ENCODE data around the gene ECE2.

ECE2 gene

DNA sequence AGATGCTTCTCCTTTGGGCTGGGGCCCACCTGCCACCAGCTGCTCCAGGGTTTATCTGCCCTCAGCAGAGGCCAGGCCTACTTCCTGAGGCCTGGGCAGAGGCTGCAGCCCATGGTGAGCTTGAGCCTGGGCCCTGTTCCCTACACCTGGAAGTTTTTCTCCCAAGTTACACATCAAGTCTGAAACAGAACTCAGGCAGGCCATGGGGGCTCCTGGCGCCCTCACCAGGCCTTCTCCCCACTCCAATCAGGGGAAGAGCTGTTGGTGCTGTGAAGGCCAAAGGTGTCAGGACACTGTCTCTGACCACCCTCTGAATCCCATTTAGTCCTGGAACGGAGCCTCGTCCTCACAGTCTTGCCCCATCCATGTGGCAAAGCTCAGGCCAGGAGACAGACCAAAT lies 39.2 kb upstream of the ECE2 start:
- Mint-ChIP-seq H3K9me3 (no peaks in the 10 kb centered on the region), H3K36me3 (ENCODE audit: low read depth) (no peaks in the 10 kb centered on the region), H3K27ac (no peak overlapping the region), H3K4me1 (ENCODE audit: low read depth) (peaks cover 5% of the 10 kb centered on the region), H3K4me3 (no peak overlapping the region), H3K27me3 (peaks cover 13% of the 10 kb centered on the region)

- Mint-ChIP-seq H3K9me3 (no peaks in the 10 kb centered on the region), H3K36me3 (ENCODE audit: low read depth) (no peaks in the 10 kb centered on the region), H3K4me3 (no peak overlapping the region), H3K4me1 (ENCODE audit: low read depth) (peaks cover 4% of the 10 kb centered on the region), H3K27ac (no peak overlapping the region), H3K27me3 (peaks cover 7% of the 10 kb centered on the region)
These were observed 38.6 kb upstream of the ECE2 start for GRCh38 chr3:184237211-184237610.

- Mint-ChIP-seq H3K27me3 (peaks cover 3% of the 10 kb centered on the region), H3K9me3 (no peaks in the 10 kb centered on the region), H3K4me1 (ENCODE audit: low read depth) (peaks cover 4% of the 10 kb centered on the region), H3K36me3 (ENCODE audit: low read depth) (peaks cover 3% of the 10 kb centered on the region), H3K27ac (no peak overlapping the region), H3K4me3 (no peak overlapping the region)
These were observed 38.0 kb upstream of the ECE2 start for GRCh38 chr3:184237807-184238206.

GRCh38 chr3:184238246-184238818 lies 37.5 kb upstream of the ECE2 start:
- Mint-ChIP-seq H3K9me3 (no peaks in the 10 kb centered on the region), H3K4me1 (ENCODE audit: low read depth) (peaks cover 4% of the 10 kb centered on the region), H3K36me3 (ENCODE audit: low read depth) (peaks cover 7% of the 10 kb centered on the region), H3K27ac (no peak overlapping the region), H3K27me3 (no peaks in the 10 kb centered on the region), H3K4me3 (no peak overlapping the region)

- H3K4me3 Mint-ChIP-seq = no peak overlapping the region
- H3K27ac Mint-ChIP-seq = no peak overlapping the region
- peaks cover 14% of the 10 kb centered on the region for H3K36me3 Mint-ChIP-seq (ENCODE audit: low read depth)
- H3K27me3 Mint-ChIP-seq = no peaks in the 10 kb centered on the region
- no peaks in the 10 kb centered on the region for H3K9me3 Mint-ChIP-seq
- H3K4me1 Mint-ChIP-seq (ENCODE audit: low read depth) = peaks cover 4% of the 10 kb centered on the region
These were observed 36.6 kb upstream of the ECE2 start for GRCh38 chr3:184239221-184239620.

DNA sequence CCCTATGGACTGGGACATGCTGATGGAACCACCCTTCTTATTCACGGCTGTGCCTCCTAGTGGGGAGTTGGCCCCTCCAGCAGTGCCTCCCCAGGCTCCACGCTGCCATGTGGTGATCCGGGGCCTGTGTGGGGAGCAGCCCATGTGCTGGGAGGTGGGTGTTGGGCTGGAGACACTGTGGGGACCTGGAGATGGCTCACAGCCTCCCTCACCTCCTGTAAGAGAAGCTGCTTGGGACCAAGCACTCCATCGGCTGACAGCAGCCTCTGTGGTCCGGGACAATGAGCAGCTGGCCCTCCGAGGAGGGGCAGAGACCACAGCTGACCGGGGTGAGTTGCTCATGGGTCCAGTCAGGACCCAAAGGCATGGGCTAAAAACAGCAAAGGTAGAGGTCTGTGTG lies 36.1 kb upstream of the ECE2 start:
- Mint-ChIP-seq H3K4me1 (ENCODE audit: low read depth) (peaks cover 4% of the 10 kb centered on the region), H3K27ac (no peak overlapping the region), H3K27me3 (no peaks in the 10 kb centered on the region), H3K36me3 (ENCODE audit: low read depth) (peaks cover 19% of the 10 kb centered on the region), H3K4me3 (no peak overlapping the region), H3K9me3 (no peaks in the 10 kb centered on the region)

DNA sequence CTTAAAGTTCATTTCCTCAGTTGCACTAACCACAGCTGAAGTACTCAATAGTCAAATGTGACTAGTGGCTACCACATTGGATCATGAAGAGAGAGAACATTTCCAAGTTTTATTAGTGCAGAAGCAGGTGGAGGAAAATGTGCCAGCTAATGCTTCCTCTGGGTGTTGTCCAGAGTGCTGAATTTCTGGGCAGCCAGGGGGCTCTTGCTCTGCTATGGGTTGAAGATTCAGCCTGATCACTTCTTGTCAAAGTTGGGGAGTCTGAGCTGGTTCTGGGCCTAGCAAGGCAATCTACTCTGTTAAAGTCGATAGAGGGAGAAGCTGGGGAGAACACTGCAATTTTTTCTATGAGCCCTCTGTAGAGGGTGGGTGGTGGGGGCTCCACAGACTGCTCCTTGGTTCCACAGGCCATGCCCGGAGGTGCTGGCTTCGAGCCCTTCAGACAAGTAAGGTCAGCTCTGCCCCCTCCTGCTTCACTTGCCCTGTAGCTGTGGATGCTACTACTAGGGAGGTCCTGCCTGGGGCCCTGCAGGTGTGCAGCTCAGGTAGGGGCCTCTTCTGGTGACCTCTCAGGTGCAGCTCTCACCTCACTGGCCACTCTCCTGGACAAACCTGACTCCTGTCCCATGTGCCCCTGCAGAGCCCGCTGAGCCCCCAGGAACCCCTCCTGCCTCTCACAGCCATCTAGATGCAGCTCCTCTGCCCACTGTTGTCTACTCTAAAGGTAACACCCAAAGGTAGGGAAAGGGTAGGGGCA lies 35.3 kb upstream of the ECE2 start:
- no peak overlapping the region for H3K27ac Mint-ChIP-seq
- peaks cover 4% of the 10 kb centered on the region for H3K4me1 Mint-ChIP-seq (ENCODE audit: low read depth)
- H3K36me3 Mint-ChIP-seq (ENCODE audit: low read depth) = peaks cover 25% of the 10 kb centered on the region
- H3K4me3 Mint-ChIP-seq = no peak overlapping the region
- no peaks in the 10 kb centered on the region for H3K27me3 Mint-ChIP-seq
- no peaks in the 10 kb centered on the region for H3K9me3 Mint-ChIP-seq

DNA sequence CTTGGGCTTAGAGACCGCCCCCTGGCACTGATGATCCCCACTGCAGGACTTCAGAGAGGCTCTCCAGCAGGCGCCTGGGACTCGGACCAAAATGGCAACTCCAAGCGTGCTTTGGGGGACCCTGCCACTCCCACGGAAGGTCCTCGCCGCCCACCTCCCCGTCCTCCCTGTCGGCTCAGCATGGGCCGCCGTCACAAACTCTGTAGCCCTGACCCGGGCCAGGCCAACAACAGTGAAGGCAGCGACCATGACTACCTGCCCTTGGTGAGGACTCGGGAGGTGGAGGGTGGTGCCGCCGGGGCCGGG lies 34.7 kb upstream of the ECE2 start:
- H3K9me3 Mint-ChIP-seq = no peaks in the 10 kb centered on the region

GRCh38 chr3:184241447-184242296 lies 34.1 kb upstream of the ECE2 start:
- peaks cover 35% of the 10 kb centered on the region for H3K36me3 Mint-ChIP-seq (ENCODE audit: low read depth)
- no peaks in the 10 kb centered on the region for H3K27me3 Mint-ChIP-seq
- H3K4me3 Mint-ChIP-seq = no peak overlapping the region
- no peak overlapping the region for H3K27ac Mint-ChIP-seq
- H3K4me1 Mint-ChIP-seq (ENCODE audit: low read depth) = peaks cover 4% of the 10 kb centered on the region
- no peaks in the 10 kb centered on the region for H3K9me3 Mint-ChIP-seq

More for the DNA sequence above, 34.7 kb upstream of the ECE2 start:
- H3K27ac Mint-ChIP-seq = no peak overlapping the region
- no peak overlapping the region for H3K4me3 Mint-ChIP-seq
- H3K4me1 Mint-ChIP-seq (ENCODE audit: low read depth) = peaks cover 4% of the 10 kb centered on the region
- H3K36me3 Mint-ChIP-seq (ENCODE audit: low read depth) = peaks cover 30% of the 10 kb centered on the region
- H3K27me3 Mint-ChIP-seq = no peaks in the 10 kb centered on the region

- no peaks in the 10 kb centered on the region for H3K9me3 Mint-ChIP-seq
- H3K27ac Mint-ChIP-seq = no peak overlapping the region
- peaks cover 35% of the 10 kb centered on the region for H3K36me3 Mint-ChIP-seq (ENCODE audit: low read depth)
- H3K27me3 Mint-ChIP-seq = no peaks in the 10 kb centered on the region
- H3K4me1 Mint-ChIP-seq (ENCODE audit: low read depth) = peaks cover 4% of the 10 kb centered on the region
- H3K4me3 Mint-ChIP-seq = no peak overlapping the region
These were observed 33.5 kb upstream of the ECE2 start for GRCh38 chr3:184242297-184242685.

GRCh38 chr3:184248454-184249411 lies 27.1 kb upstream of the ECE2 start, which contains the start of gene ALG3:
TSS of gene ALG3 (minus strand) at chr3:184248962. CDS start at chr3:184248940, 22 bp downstream.
- Mint-ChIP-seq H3K27ac (peak within 1 kb of the TSS; percentile 97), H3K36me3 (ENCODE audit: low read depth) (peaks cover 24% of the 10 kb centered on the region), H3K27me3 (no peaks in the 10 kb centered on the region), H3K4me1 (ENCODE audit: low read depth) (peaks cover 12% of the 10 kb centered on the region), H3K9me3 (no peaks in the 10 kb centered on the region), H3K4me3 (peak within 1 kb of the TSS; percentile 87)

DNA sequence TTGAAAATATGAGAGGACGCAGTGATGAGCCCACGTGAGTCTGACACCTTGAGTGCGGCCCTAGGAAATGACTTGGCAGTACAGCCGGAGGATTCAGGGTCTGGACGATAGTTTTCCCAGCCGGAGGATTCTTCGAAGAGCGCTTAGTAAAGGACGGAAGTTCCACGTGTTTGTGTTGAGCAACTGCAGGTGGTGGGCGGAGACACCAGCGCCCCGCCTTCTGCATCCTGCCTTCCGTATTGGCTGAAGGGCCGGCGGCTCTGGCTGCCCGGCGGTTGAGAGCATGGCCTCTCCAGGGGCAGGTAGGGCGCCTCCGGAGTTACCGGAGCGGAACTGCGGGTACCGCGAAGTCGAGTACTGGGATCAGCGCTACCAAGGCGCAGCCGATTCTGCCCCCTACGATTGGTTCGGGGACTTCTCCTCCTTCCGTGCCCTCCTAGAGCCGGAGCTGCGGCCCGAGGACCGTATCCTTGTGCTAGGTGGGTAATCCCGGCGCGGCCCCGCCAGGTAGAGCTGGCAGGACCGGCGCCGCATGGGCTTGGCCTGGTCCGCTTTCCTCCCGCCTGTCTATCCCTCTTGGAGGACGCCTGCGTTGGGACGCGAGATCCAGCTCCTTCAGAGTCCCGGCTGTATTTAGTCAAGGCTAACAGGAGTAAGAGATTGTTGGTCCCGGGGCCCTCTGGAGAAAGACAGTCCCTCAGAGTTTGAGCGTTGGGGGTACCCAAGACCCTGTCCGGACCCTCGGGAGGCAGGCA lies 26.2 kb upstream of the ECE2 start, which contains the start of gene EEF1AKMT4:
Gene EEF1AKMT4, plus strand, starts transcription at position 261 of the 755 bp plus-strand sequence. Its CDS starts 23 bp downstream, at position 284.
- Mint-ChIP-seq H3K4me1 (ENCODE audit: low read depth) (peaks cover 12% of the 10 kb centered on the region), H3K36me3 (ENCODE audit: low read depth) (peaks cover 17% of the 10 kb centered on the region), H3K4me3 (peak within 1 kb of the TSS; percentile 87)

DNA sequence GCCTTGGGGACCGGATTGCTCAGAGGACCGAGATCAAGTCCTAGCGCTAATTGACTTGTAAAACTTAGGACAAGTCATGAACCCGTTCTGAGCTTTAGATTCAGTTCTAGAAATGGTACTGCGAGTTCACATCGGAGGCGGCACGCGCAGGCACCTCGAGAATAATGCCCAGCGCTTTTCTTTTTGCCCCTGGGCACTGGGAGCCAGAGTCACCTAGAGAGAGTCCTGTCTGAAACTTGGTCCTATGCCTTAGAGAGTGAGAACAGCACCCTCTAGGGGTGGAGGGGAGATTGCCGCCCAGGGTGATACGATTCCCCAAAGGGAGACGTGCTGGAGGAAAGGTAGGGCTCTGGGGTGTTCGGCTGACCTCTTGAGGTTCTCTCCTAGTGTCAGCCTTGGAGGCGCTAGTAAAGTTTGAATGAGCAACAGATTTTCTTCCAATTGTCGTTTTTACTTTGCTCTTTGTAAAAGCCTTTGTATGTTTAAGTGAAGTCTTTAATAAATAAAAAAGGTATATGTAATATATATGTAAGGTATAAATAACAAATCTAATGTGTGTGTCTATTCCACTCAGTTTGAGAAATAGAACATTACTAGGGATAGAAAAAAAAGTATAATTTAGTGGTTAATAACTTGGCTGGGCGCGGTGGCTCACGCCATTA lies 25.5 kb upstream of the ECE2 start:
- peak overlapping the region; percentile 97 for H3K27ac Mint-ChIP-seq
- peak overlapping the region; percentile 87 for H3K4me3 Mint-ChIP-seq
- H3K36me3 Mint-ChIP-seq (ENCODE audit: low read depth) = peaks cover 11% of the 10 kb centered on the region
- H3K27me3 Mint-ChIP-seq = no peaks in the 10 kb centered on the region
- H3K4me1 Mint-ChIP-seq (ENCODE audit: low read depth) = peaks cover 12% of the 10 kb centered on the region
- H3K9me3 Mint-ChIP-seq = no peaks in the 10 kb centered on the region

More for the DNA sequence above, 26.2 kb upstream of the ECE2 start, which contains the start of gene EEF1AKMT4:
- H3K9me3 Mint-ChIP-seq = no peaks in the 10 kb centered on the region
- H3K27me3 Mint-ChIP-seq = no peaks in the 10 kb centered on the region
- peak within 1 kb of the TSS; percentile 97 for H3K27ac Mint-ChIP-seq

All from stimulated activated naive CD8-positive, alpha-beta T cell treated with anti-CD3 and anti-CD28 coated beads, Interleukin-15, Interleukin-2, amounts not matched to agents 100 ng/mL and 50 ng/mL, for 24 hours (primary cell).